MM.1S (cell line): ENCODE results near the gene GGA2.
"Not testable (repeated sequence)": the region's sequence is repeated elsewhere in the genome, so short reads cannot be mapped to it uniquely, and the experiment has no call there.

ENCODE experiments used
- DNase-seq: peaks from one replicate; pipeline ENCODE4 v3.0.0-alpha.2; 2015
- H2AFZ ChIP-seq: fragments of 300-600 bp; sonication (generic); 2 replicates; pipeline ENCODE4 v1.6.0; 2016; ENCODE audit warnings: antibody characterized with exemption, low read length
- H3F3A ChIP-seq: fragments of 300-600 bp; sonication (generic); 2 replicates; pipeline ENCODE4 v1.6.1; 2016; ENCODE audit warnings: mild to moderate bottlenecking, antibody characterized with exemption, low read length, moderate library complexity, mixed read lengths; ENCODE audit not compliant: insufficient read depth
- H3K27ac ChIP-seq: fragments of 300-600 bp; sonication (generic); 2 replicates; pipeline ENCODE4 v1.5.1; 2016; ENCODE audit warnings: mild to moderate bottlenecking, low read length
- H3K27me3 ChIP-seq: fragments of 300-600 bp; sonication (generic); replicated peaks from 2 replicates; pipeline ENCODE4 v1.6.0; 2016; ENCODE audit warnings: low read length; ENCODE audit not compliant: insufficient read depth
- H3K36me3 ChIP-seq: fragments of 300-600 bp; sonication (generic); replicated peaks from 2 replicates; pipeline ENCODE4 v1.6.1; 2016; ENCODE audit warnings: mild to moderate bottlenecking, low read length, mixed read lengths; ENCODE audit not compliant: insufficient read depth
- H3K4me1 ChIP-seq: fragments of 300-600 bp; sonication (generic); 2 replicates; pipeline ENCODE4 v1.6.1; 2016; ENCODE audit warnings: low read length, mixed read lengths
- H3K4me2 ChIP-seq: fragments of 300-600 bp; sonication (generic); 2 replicates; pipeline ENCODE4 v1.6.0; 2016; ENCODE audit warnings: low read depth, low read length
- H3K4me3 ChIP-seq: fragments of 300-600 bp; sonication (generic); 2 replicates; pipeline ENCODE4 v1.5.1; 2016; ENCODE audit warnings: low read length, mixed read lengths
- H3K79me2 ChIP-seq: fragments of 300-600 bp; sonication (generic); 2 replicates; pipeline ENCODE4 v1.6.1; 2016; ENCODE audit warnings: mixed run types, low read length, mixed read lengths
- H3K9ac ChIP-seq: fragments of 300-600 bp; sonication (generic); 2 replicates; pipeline ENCODE4 v1.6.1; 2016; ENCODE audit warnings: low read length, mixed read lengths
- H3K9me2 ChIP-seq: fragments of 300-600 bp; sonication (generic); replicated peaks from 2 replicates; pipeline ENCODE4 v1.6.1; 2016; ENCODE audit warnings: mild to moderate bottlenecking, low read length, mixed read lengths; ENCODE audit not compliant: insufficient read depth
- H3K9me3 ChIP-seq: fragments of 300-600 bp; sonication (generic); replicated peaks from 2 replicates; pipeline ENCODE4 v1.6.1; 2016; ENCODE audit warnings: mild to moderate bottlenecking, low read length, mixed read lengths; ENCODE audit not compliant: insufficient read depth
- H4K20me1 ChIP-seq: fragments of 300-600 bp; sonication (generic); 2 replicates; pipeline ENCODE4 v1.6.1; 2016; ENCODE audit warnings: mild to moderate bottlenecking, low read length, moderate library complexity, mixed read lengths; ENCODE audit not compliant: insufficient read depth
- EZH2 ChIP-seq: fragments of 300-600 bp; sonication (generic); optimal IDR thresholded peaks from 2 replicates; pipeline ENCODE3; 2017; ENCODE audit warnings: low read depth, mild to moderate bottlenecking, antibody characterized with exemption, low read length, mixed read lengths
- EZH2phosphoT487 ChIP-seq: fragments of 300-600 bp; sonication (generic); IDR thresholded peaks from 2 replicates; pipeline ENCODE4 v1.6.1; 2018; ENCODE audit warnings: antibody characterized with exemption, low read length
- TF ChIP-seq, protein P1 (sequence below): fragments of 300-600 bp; sonication (generic); IDR thresholded peaks from 2 replicates; pipeline ENCODE4 v1.5.1; 2016; ENCODE audit warnings: antibody characterized with exemption, low read length, mixed read lengths

GGA2 gene

DNA sequence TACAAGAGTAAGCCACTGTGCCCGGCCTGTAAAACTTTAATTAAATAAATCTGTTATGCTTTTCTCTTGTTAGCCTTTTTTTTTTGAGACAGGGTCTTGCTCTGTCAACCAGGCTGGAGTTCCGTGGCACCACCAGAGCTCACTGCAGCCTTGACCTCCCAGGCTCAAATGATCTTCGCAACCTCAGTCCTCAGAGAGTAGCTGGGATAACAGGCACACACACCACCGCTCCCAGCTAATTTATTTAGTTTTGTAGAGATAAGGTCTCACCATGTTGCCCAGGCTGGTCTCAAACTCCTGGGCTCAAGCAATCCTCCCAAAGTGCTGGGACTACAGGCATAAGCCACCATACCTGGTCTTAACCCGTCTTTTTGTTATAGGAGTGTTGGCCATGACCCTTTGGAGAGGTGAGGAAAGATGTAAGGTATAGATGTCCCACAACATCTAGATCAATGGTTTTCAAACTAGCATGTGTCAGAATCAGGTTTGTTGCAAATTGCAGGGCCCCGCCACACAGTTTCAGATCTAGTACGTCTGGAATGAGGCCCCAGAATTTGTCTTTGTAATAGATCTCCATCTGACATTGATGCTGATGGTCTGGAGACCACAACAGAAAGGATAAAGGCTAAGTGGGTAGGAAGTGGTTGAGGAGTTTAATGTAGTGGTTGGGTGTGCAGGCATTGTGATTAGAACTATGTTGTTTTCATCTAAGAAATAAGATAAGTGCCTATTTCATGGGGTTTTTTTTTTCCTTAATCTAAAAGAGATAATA is 4.3 kb upstream of the GGA2 start:
- H3K4me2 ChIP-seq = no peak overlapping the region
- H3K9me3 ChIP-seq = no peaks in the 10 kb centered on the region
- peaks cover 11% of the 10 kb centered on the region for H3K79me2 ChIP-seq
- no peaks in the 10 kb centered on the region for H3K4me1 ChIP-seq
- no peak for DNase-seq
- H3K27me3 ChIP-seq = no peaks in the 10 kb centered on the region
- no peak overlapping the region for H2AFZ ChIP-seq
- no peaks in the 10 kb centered on the region for H4K20me1 ChIP-seq
- TF ChIP-seq, protein P1, sequence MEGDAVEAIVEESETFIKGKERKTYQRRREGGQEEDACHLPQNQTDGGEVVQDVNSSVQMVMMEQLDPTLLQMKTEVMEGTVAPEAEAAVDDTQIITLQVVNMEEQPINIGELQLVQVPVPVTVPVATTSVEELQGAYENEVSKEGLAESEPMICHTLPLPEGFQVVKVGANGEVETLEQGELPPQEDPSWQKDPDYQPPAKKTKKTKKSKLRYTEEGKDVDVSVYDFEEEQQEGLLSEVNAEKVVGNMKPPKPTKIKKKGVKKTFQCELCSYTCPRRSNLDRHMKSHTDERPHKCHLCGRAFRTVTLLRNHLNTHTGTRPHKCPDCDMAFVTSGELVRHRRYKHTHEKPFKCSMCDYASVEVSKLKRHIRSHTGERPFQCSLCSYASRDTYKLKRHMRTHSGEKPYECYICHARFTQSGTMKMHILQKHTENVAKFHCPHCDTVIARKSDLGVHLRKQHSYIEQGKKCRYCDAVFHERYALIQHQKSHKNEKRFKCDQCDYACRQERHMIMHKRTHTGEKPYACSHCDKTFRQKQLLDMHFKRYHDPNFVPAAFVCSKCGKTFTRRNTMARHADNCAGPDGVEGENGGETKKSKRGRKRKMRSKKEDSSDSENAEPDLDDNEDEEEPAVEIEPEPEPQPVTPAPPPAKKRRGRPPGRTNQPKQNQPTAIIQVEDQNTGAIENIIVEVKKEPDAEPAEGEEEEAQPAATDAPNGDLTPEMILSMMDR = no peak
- no peak for TF ChIP-seq EZH2phosphoT487
- TF ChIP-seq EZH2 = no peak
- H3K9ac ChIP-seq = no peak overlapping the region
- H3F3A ChIP-seq = peaks cover 9% of the 10 kb centered on the region; the same call in 1 of the 2 replicates
- H3K9me2 ChIP-seq = no peaks in the 10 kb centered on the region
- H3K4me3 ChIP-seq = no peak overlapping the region
- H3K27ac ChIP-seq = no peak overlapping the region
- 0 out of 2 replicates have a peak, but pooled peaks cover 4% of the 10 kb centered on the region for H3K36me3 ChIP-seq

DNA sequence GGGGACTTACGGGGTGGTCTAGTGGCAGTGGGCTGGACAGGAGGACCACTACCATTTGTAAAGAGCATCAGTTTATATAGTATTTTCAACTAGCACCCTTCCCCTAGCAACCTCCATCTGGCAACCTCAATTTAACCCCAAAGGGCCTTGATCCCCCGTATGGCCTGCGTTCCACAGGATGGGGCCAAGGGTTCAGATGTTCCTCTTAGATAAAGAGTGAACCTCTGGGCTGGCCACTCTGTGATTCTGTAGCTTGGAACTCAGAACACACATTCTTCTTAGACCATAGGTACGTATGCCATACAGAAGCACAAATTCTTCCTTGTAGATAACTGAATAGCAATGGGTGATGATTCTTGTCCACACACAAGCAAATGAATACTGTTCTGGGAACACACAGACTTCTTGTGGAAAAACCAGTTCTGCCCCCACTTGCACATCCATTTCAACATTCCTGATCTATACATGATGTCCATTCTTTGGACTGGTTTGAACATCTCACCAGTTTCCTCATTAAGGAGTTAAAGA is 1.9 kb upstream of the GGA2 start:
- H3K9ac ChIP-seq = no peak overlapping the region
- H3K4me3 ChIP-seq = no peak overlapping the region
- 0 out of 2 replicates have a peak, but pooled peaks cover 4% of the 10 kb centered on the region for H4K20me1 ChIP-seq
- TF ChIP-seq EZH2 = no peak
- TF ChIP-seq EZH2phosphoT487 = no peak
- TF ChIP-seq, protein P1 = no peak
- 0 out of 2 replicates have a peak, but pooled peaks cover 5% of the 10 kb centered on the region for H3K4me1 ChIP-seq
- H3K27ac ChIP-seq = no peak overlapping the region
- no peaks in the 10 kb centered on the region for H3K27me3 ChIP-seq
- H3F3A ChIP-seq = peaks cover 9% of the 10 kb centered on the region; the same call in 1 of the 2 replicates
- no peak for DNase-seq
- H3K79me2 ChIP-seq = peaks cover 34% of the 10 kb centered on the region
- no peaks in the 10 kb centered on the region for H3K9me3 ChIP-seq
- H3K9me2 ChIP-seq = no peaks in the 10 kb centered on the region
- no peak overlapping the region for H2AFZ ChIP-seq
- no peaks in the 10 kb centered on the region for H3K36me3 ChIP-seq
- H3K4me2 ChIP-seq = no peak overlapping the region

DNA sequence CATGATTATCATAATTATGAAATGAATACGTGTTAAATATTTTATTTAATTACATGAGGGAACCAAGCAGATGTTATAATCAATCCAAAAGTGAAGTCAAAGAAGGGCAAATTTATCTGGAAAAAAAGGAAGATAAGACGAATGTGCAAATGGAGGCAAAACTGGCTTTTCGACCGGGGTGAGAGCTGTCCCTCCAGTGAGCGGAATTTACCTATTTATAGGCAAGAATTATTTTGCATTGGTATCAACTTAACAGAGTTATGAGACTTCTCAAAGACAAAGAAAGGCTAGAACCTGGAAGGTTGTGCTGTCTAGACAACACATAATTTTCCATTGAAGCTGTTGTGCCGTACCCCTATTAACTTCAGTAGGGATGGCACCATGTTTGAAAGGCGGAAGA is 1.4 kb upstream of the GGA2 start:
- no peak overlapping the region for H3K27ac ChIP-seq
- H3K4me1 ChIP-seq = 0 out of 2 replicates have a peak, but pooled peaks cover 5% of the 10 kb centered on the region

DNA sequence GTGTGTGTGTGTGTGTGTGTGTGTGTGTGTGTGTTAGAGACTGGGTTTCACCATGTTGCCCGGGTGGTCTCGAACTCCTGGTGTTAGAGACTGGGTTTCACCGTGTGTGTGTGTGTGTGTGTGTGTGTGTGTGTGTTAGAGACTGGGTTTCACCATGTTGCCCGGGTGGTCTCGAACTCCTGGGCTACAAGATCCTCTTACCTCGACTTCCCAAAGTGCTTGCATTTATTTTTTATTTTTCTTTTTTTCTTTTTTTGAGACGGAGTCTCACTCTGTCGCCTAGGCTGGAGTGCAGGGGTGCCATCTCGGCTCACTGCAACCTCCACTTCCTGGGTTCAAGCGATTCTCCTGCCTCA is 599 bp upstream of the GGA2 start:
- Histone ChIP-seq H3K4me2 (peak overlapping the region; percentile 93; the same call in 1 of the 2 replicates), H2AFZ (peak overlapping the region; percentile 93), H4K20me1 (peaks cover 13% of the 10 kb centered on the region), H3K79me2 (peaks cover 47% of the 10 kb centered on the region), H3K4me3 (peak overlapping the region; percentile 87), H3K9ac (peak overlapping the region; percentile 57; the same call in 1 of the 2 replicates)
- not testable (repeated sequence) for H3K27me3 ChIP-seq, H3K4me1 ChIP-seq, DNase-seq, H3K9me3 ChIP-seq, H3K27ac ChIP-seq, H3K36me3 ChIP-seq, H3F3A ChIP-seq, H3K9me2 ChIP-seq

More for the DNA sequence above, 1.4 kb upstream of the GGA2 start:
- Histone ChIP-seq H3K36me3 (no peaks in the 10 kb centered on the region), H3K27me3 (no peaks in the 10 kb centered on the region), H3K4me3 (no peak overlapping the region), H3K9ac (no peak overlapping the region), H3F3A (peaks cover 9% of the 10 kb centered on the region; the same call in 1 of the 2 replicates), H3K9me2 (no peaks in the 10 kb centered on the region), H2AFZ (no peak overlapping the region), H3K4me2 (no peak overlapping the region), H3K9me3 (no peaks in the 10 kb centered on the region), H4K20me1 (peaks cover 7% of the 10 kb centered on the region), H3K79me2 (peaks cover 39% of the 10 kb centered on the region)
- no peak for DNase-seq
- TF ChIP-seq EZH2 (no peak), EZH2phosphoT487 (no peak)
- TF ChIP-seq, protein P1 = no peak
